HCT116 (cell line): ENCODE data around the gene IL18RAP. TPM values are rescaled to one million over a fixed set of nuclear protein-coding genes. Genes with fewer than 3 reads are reported as not detected.

ENCODE experiments used
- ATAC-seq: fragments of 200-7000 bp; cut with Tn5 transposase; 2 replicates; pipeline ENCODE4 v1.9.1; 2020; ENCODE audit warnings: mild to moderate bottlenecking, moderate library complexity
- BruUV-seq: library from RNA; stranded (reverse); fragments of 400-500 nt; replicated peaks from 2 replicates; lab custom pipeline; 2021; lab: Mats Ljungman, UMichigan
- CTCF ChIA-PET: fragments of 300-600 bp; sonication (Branson Sonifier 250); formaldehyde crosslinking; loops from one replicate; lab custom pipeline; 2021; ENCODE audit warnings: antibody characterized with exemption; lab: Charles Lee
- POLR2A ChIA-PET: fragments of 300-600, 350-600 bp; sonication (Branson Sonifier 250); formaldehyde crosslinking; loops from one replicate; lab custom pipeline; 2021; ENCODE audit warnings: antibody characterized with exemption; lab: Charles Lee
- RAD21 ChIA-PET, 2 experiments: fragments of 300-600 bp; sonication (Branson Sonifier 250); formaldehyde crosslinking; loops; one replicate each; lab custom pipeline; 2023; ENCODE audit warnings: low total read pairs in 2 of 2; ENCODE audit not compliant: uncharacterized antibody in 2 of 2, unreplicated experiment in 2 of 2, low non-redundant PET in 1 of 2; lab: Charles Lee
- DNase-seq: peaks from one replicate; pipeline ENCODE4 v3.0.0-alpha.2; 2010; ENCODE audit warnings: low read depth, low spot score
- H2AFZ ChIP-seq: fragments of 200-600 bp; shearing (Covaris generic), sonication (generic); 2 replicates; pipeline ENCODE4 v1.6.1; 2017; ENCODE audit warnings: low read depth, mixed run types, mixed read lengths, antibody characterized with exemption, low read length; ENCODE audit not compliant: poor library complexity, severe bottlenecking
- H3K27ac ChIP-seq: 2 replicates; pipeline ENCODE4 v1.5.1; 2012; ENCODE audit warnings: low read depth, low read length
- H3K27me3 ChIP-seq: fragments of 200-600 bp; sonication (generic); 2 replicates; pipeline ENCODE4 v1.6.1; 2016; ENCODE audit warnings: mixed run types, low read length, mixed read lengths; ENCODE audit not compliant: insufficient read depth
- H3K36me3 ChIP-seq, 2 experiments: fragments of 200-500 bp in 1 of 2; fragments of 200-600 bp in 1 of 2; sonication (Bioruptor generic) in 1 of 2; sonication (generic) in 1 of 2; 2 replicates each; pipeline versions ENCODE4 v1.5.1 to v1.6.1; 2014 to 2016; ENCODE audit warnings: low read length in 2 of 2, inconsistent platforms in 1 of 2, mixed read lengths in 1 of 2, mixed run types in 1 of 2; ENCODE audit not compliant: insufficient read depth in 2 of 2, control insufficient read depth in 1 of 2
- H3K4me1 ChIP-seq, 2 experiments: fragments of 200-600 bp in 1 of 2; sonication (generic) in 1 of 2; 2 replicates each; pipeline versions ENCODE4 v1.5.1 to v1.6.1; 2012 to 2017; ENCODE audit warnings: low read length in 2 of 2, inconsistent platforms in 1 of 2, mild to moderate bottlenecking in 1 of 2, mixed read lengths in 1 of 2, mixed run types in 1 of 2, moderate library complexity in 1 of 2; ENCODE audit not compliant: insufficient read depth in 2 of 2, control insufficient read depth in 1 of 2
- H3K4me2 ChIP-seq: fragments of 200-600 bp; sonication (generic); 2 replicates; pipeline ENCODE4 v1.6.1; 2017; ENCODE audit warnings: mixed run types, low read length, mixed read lengths
- H3K4me3 ChIP-seq, 2 experiments: fragments of 200-600 bp in 1 of 2; sonication (generic) in 1 of 2; replicated peaks in 1 of 2; 2 replicates each; pipeline ENCODE4 v1.5.1; 2011 to 2016; ENCODE audit warnings: low read length in 2 of 2, control low read depth in 1 of 2, low read depth in 1 of 2, mild to moderate bottlenecking in 1 of 2, mixed read lengths in 1 of 2, mixed run types in 1 of 2
- H3K79me2 ChIP-seq: fragments of 200-600 bp; sonication (generic); 2 replicates; pipeline ENCODE4 v1.6.1; 2017; ENCODE audit warnings: mild to moderate bottlenecking, mixed run types, low read length, moderate library complexity, mixed read lengths; ENCODE audit not compliant: insufficient read depth
- H3K9ac ChIP-seq: fragments of 200-600 bp; sonication (generic); 2 replicates; pipeline ENCODE4 v1.6.1; 2016; ENCODE audit warnings: low read length, mixed read lengths
- H3K9me2 ChIP-seq: fragments of 200-600 bp; sonication (generic), shearing (Covaris generic); 2 replicates; pipeline ENCODE4 v1.6.1; 2017; ENCODE audit warnings: mixed run types, mild to moderate bottlenecking, moderate library complexity; ENCODE audit not compliant: insufficient read depth
- H3K9me3 ChIP-seq, 2 experiments: fragments of 200-500 bp in 1 of 2; fragments of 200-600 bp in 1 of 2; sonication (Bioruptor generic) in 1 of 2; sonication (generic) in 1 of 2; 2 replicates each; pipeline ENCODE4 v1.6.1; 2014 to 2017; ENCODE audit warnings: low read length in 2 of 2, mixed read lengths in 2 of 2, inconsistent platforms in 1 of 2, low read depth in 1 of 2, mild to moderate bottlenecking in 1 of 2, mixed run types in 1 of 2, moderate library complexity in 1 of 2; ENCODE audit not compliant: control insufficient read depth in 1 of 2, insufficient read depth in 1 of 2
- H4K20me1 ChIP-seq: fragments of 200-600 bp; sonication (generic), shearing (Covaris generic); 2 replicates; pipeline ENCODE4 v1.6.1; 2017; ENCODE audit warnings: mixed run types, mild to moderate bottlenecking, moderate library complexity; ENCODE audit not compliant: insufficient read depth
- CEBPB ChIP-seq: IDR thresholded peaks from 2 replicates; pipeline ENCODE4 v1.6.1; 2012; ENCODE audit warnings: low read depth
- EZH2 ChIP-seq: fragments of 200-600 bp; sonication (generic); IDR thresholded peaks from 2 replicates; pipeline ENCODE4 v1.6.1; 2017; ENCODE audit warnings: antibody characterized with exemption, mixed run types
- POLR2A ChIP-seq: IDR thresholded peaks from 2 replicates; pipeline ENCODE4 v1.7.0; 2011; ENCODE audit warnings: borderline replicate concordance; ENCODE audit not compliant: insufficient read depth, insufficient read length; ENCODE audit errors: extremely low read depth
- POLR2AphosphoS5 ChIP-seq: IDR thresholded peaks from 2 replicates; pipeline ENCODE4 v1.6.1; 2011; ENCODE audit warnings: mild to moderate bottlenecking, low read depth, low read length, moderate library complexity
- RAD21 ChIP-seq: IDR thresholded peaks from 2 replicates; pipeline ENCODE4 v1.6.1; 2012; ENCODE audit warnings: low read depth, mild to moderate bottlenecking
- SP1 ChIP-seq: IDR thresholded peaks from 2 replicates; pipeline ENCODE4 v1.6.1; 2012; ENCODE audit warnings: low read depth
- SRF ChIP-seq: IDR thresholded peaks from 2 replicates; pipeline ENCODE4 v1.6.1; 2012; ENCODE audit warnings: low read depth
- TCF7L2 ChIP-seq: IDR thresholded peaks from 2 replicates; pipeline ENCODE4 v1.7.0; 2011; ENCODE audit warnings: borderline replicate concordance, inconsistent platforms; ENCODE audit not compliant: insufficient read depth, insufficient read length; ENCODE audit errors: extremely low read depth
- YY1 ChIP-seq: IDR thresholded peaks from 2 replicates; pipeline ENCODE4 v1.6.1; 2011; ENCODE audit warnings: low read length, low read depth, moderate library complexity, mild to moderate bottlenecking; ENCODE audit not compliant: insufficient replicate concordance; ENCODE audit errors: extremely low read depth
- intact Hi-C: fragments of 100-400 bp; cut with micrococcal nuclease; formaldehyde crosslinking; loops from 2 replicates; pipeline ENCODE4 v1.10.0; 2022
- total RNA-seq: library from RNA; stranded (reverse); gene quantifications from one replicate; pipeline ENCODE4 v1.2.1, GENCODE V29; 2021; ENCODE audit not compliant: unreplicated experiment
- TF ChIP-seq, protein P1 (sequence below), 3 experiments: fragments of 200-600 bp in 1 of 3; sonication (generic) in 1 of 3; IDR thresholded peaks in 2 of 3; conservative IDR thresholded peaks in 1 of 3; 2 replicates each; pipeline ENCODE4 v1.5.1; 2012 to 2017; ENCODE audit warnings: low read depth in 2 of 3, low read length in 2 of 3, antibody characterized with exemption in 1 of 3, borderline replicate concordance in 1 of 3, control low read depth in 1 of 3, mild to moderate bottlenecking in 1 of 3, mixed read lengths in 1 of 3, mixed run types in 1 of 3, moderate library complexity in 1 of 3; ENCODE audit not compliant: insufficient read depth in 1 of 3
- TF ChIP-seq, protein P2 (sequence below): IDR thresholded peaks from 2 replicates; pipeline ENCODE4 v1.6.1; 2012
- TF ChIP-seq, protein P3 (sequence below): IDR thresholded peaks from 2 replicates; pipeline ENCODE4 v1.6.1; 2012; ENCODE audit warnings: low read depth
- TF ChIP-seq, protein P4 (sequence below): IDR thresholded peaks from 2 replicates; pipeline ENCODE4 v1.6.1; 2012

IL18RAP gene
- total RNA-seq, 1 experiment from 2014 or later, result not detected

DNA sequence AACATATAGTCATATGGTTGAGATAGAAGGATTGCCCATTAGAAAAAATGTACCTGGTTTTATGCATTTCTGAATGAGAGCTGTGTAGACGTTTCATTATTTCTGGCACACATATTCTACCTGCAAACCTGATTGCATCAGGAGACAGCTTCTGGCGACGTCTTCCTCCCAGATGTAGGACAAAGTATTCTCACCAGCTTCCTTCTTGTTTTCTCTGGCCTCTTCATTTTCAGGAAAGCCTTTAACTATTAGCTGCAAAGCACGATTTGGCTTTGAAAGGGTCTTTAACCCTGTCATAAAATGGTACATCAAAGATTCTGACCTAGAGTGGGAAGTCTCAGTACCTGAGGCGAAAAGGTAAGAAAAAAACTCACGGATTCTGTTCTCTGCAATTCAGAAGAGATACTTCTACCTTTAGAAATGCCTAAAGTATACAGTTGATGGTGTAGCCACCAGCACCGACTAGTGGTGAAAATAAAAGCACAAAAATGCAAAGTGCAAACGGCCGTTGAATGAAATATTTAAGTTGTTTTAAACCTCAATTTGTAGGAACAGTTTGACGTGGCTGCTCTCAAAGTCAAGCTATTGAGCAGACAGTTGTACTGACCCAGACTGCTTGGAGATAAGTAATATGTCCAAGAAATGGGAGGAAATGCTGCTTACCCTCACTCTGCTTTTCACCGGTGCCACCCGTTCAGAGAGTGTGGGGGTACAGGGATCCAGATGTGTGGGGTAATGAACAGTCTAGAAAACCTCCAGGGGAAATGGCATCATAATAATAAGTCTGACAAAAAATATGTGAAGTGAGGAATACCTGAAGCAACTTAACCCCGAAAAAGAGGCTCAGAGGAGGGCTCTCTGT lies 20.2 kb downstream of the IL18RAP start:
- intact Hi-C loops, result loop anchor here (5.0 to 10.0 kb wide), 2 partner anchors 186 to 1108 kb away; no protein-coding TSS in a partner anchor
- DNase-seq, result peak; percentile 18
- peak; percentile 73 for ATAC-seq
- H3K4me3 ChIP-seq, result no peak overlapping the region
- no peak overlapping the region for H3K9ac ChIP-seq
- TF ChIP-seq SRF (no peak), CEBPB (no peak), POLR2A (no peak), SP1 (no peak), YY1 (no peak), RAD21 (peak; percentile 73), TCF7L2 (no peak), POLR2AphosphoS5 (no peak), EZH2 (no peak)
- TF ChIP-seq, protein P1, sequence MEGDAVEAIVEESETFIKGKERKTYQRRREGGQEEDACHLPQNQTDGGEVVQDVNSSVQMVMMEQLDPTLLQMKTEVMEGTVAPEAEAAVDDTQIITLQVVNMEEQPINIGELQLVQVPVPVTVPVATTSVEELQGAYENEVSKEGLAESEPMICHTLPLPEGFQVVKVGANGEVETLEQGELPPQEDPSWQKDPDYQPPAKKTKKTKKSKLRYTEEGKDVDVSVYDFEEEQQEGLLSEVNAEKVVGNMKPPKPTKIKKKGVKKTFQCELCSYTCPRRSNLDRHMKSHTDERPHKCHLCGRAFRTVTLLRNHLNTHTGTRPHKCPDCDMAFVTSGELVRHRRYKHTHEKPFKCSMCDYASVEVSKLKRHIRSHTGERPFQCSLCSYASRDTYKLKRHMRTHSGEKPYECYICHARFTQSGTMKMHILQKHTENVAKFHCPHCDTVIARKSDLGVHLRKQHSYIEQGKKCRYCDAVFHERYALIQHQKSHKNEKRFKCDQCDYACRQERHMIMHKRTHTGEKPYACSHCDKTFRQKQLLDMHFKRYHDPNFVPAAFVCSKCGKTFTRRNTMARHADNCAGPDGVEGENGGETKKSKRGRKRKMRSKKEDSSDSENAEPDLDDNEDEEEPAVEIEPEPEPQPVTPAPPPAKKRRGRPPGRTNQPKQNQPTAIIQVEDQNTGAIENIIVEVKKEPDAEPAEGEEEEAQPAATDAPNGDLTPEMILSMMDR (IDR thresholded peaks at IDR 0.05 in 2 of 3, conservative IDR thresholded peaks at IDR 0.05 in 1 of 3; ENCODE audit: borderline replicate concordance in 1 of 3, insufficient read depth in 1 of 3, low read depth in 2 of 3, low read length in 2 of 3), result peak; percentile 60 to 76 (median 67); a peak in 5 of 6 replicates
- TF ChIP-seq, protein P2, sequence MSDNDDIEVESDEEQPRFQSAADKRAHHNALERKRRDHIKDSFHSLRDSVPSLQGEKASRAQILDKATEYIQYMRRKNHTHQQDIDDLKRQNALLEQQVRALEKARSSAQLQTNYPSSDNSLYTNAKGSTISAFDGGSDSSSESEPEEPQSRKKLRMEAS, result no peak
- TF ChIP-seq, protein P3, sequence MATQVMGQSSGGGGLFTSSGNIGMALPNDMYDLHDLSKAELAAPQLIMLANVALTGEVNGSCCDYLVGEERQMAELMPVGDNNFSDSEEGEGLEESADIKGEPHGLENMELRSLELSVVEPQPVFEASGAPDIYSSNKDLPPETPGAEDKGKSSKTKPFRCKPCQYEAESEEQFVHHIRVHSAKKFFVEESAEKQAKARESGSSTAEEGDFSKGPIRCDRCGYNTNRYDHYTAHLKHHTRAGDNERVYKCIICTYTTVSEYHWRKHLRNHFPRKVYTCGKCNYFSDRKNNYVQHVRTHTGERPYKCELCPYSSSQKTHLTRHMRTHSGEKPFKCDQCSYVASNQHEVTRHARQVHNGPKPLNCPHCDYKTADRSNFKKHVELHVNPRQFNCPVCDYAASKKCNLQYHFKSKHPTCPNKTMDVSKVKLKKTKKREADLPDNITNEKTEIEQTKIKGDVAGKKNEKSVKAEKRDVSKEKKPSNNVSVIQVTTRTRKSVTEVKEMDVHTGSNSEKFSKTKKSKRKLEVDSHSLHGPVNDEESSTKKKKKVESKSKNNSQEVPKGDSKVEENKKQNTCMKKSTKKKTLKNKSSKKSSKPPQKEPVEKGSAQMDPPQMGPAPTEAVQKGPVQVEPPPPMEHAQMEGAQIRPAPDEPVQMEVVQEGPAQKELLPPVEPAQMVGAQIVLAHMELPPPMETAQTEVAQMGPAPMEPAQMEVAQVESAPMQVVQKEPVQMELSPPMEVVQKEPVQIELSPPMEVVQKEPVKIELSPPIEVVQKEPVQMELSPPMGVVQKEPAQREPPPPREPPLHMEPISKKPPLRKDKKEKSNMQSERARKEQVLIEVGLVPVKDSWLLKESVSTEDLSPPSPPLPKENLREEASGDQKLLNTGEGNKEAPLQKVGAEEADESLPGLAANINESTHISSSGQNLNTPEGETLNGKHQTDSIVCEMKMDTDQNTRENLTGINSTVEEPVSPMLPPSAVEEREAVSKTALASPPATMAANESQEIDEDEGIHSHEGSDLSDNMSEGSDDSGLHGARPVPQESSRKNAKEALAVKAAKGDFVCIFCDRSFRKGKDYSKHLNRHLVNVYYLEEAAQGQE, result no peak
- TF ChIP-seq, protein P4, sequence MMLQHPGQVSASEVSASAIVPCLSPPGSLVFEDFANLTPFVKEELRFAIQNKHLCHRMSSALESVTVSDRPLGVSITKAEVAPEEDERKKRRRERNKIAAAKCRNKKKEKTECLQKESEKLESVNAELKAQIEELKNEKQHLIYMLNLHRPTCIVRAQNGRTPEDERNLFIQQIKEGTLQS, result no peak
- RAD21 ChIA-PET, result interaction anchor here in 1 of 2 experiments (1.0 kb wide), 2 partner anchors 202 to 1024 kb away, joined by 3 to 4 read pairs; no protein-coding TSS in a partner anchor
- no TSS peak for BruUV-seq
- POLR2A ChIA-PET, result no interaction called here
- peak overlapping the region; percentile 24 for H3K4me2 ChIP-seq
- peak overlapping the region; percentile 37 for H2AFZ ChIP-seq
- no peaks in the 10 kb centered on the region; a peak in 1 of 4 replicates for H3K4me1 ChIP-seq
- H3K9me3 ChIP-seq, result no peaks in the 10 kb centered on the region
- no peaks in the 10 kb centered on the region for H3K36me3 ChIP-seq
- no peaks in the 10 kb centered on the region for H4K20me1 ChIP-seq
- no peaks in the 10 kb centered on the region for H3K9me2 ChIP-seq
- CTCF ChIA-PET, result interaction anchor here (0.8 to 2.4 kb wide), 11 partner anchors 9 to 559 kb away, joined by 3 to 17 read pairs (median 5); no protein-coding TSS in a partner anchor
- H3K27me3 ChIP-seq, result no peaks in the 10 kb centered on the region
- no peaks in the 10 kb centered on the region for H3K79me2 ChIP-seq
- H3K27ac ChIP-seq, result no peak overlapping the region
